ENCODE data around the gene JAG2.
A peak's percentile ranks its signal among the peaks of the same experiment; 100 is the strongest.

Gene JAG2

GRCh38 chr14:105168496-105168978, at the start of gene JAG2:
Gene JAG2 (minus strand): TSS chr14:105168776. CDS start chr14:105168420, 356 bp downstream.
- DNase-seq, result peak; percentile 28 to 65

GRCh38 chr14:105217774-105218173, 49.2 kb upstream of the JAG2 start:
- DNase-seq, result no peak

- no peak for DNase-seq
These were observed 48.1 kb upstream of the JAG2 start for GRCh38 chr14:105216490-105217247.

GRCh38 chr14:105215602-105216001, 47.0 kb upstream of the JAG2 start:
- no peak for DNase-seq

GRCh38 chr14:105214324-105214915, 45.8 kb upstream of the JAG2 start:
- no peak for DNase-seq

- DNase-seq, result no peak
These were observed 44.8 kb upstream of the JAG2 start for GRCh38 chr14:105213361-105213760.

GRCh38 chr14:105212541-105213300, 44.1 kb upstream of the JAG2 start:
- DNase-seq, result no peak

GRCh38 chr14:105211758-105212089, 43.1 kb upstream of the JAG2 start:
- no peak for DNase-seq

GRCh38 chr14:105211086-105211757, 42.6 kb upstream of the JAG2 start:
- DNase-seq, result no peak

- no peak for DNase-seq
These were observed 41.9 kb upstream of the JAG2 start for GRCh38 chr14:105210266-105211025.

GRCh38 chr14:105209646-105210045, 41.1 kb upstream of the JAG2 start:
- DNase-seq, result no peak

GRCh38 chr14:105209091-105209490, 40.5 kb upstream of the JAG2 start:
- DNase-seq, result no peak

- no peak for DNase-seq
These were observed 40.1 kb upstream of the JAG2 start for GRCh38 chr14:105208738-105209075.

- DNase-seq, result no peak
These were observed 39.6 kb upstream of the JAG2 start for GRCh38 chr14:105207996-105208737.

- no peak for DNase-seq
These were observed 38.9 kb upstream of the JAG2 start for GRCh38 chr14:105207460-105207901.

GRCh38 chr14:105206873-105207272, 38.3 kb upstream of the JAG2 start:
- no peak for DNase-seq

- no peak for DNase-seq
These were observed 37.2 kb upstream of the JAG2 start for GRCh38 chr14:105205673-105206208.

- DNase-seq, result no peak
These were observed 36.5 kb upstream of the JAG2 start for GRCh38 chr14:105204931-105205672.

- DNase-seq, result no peak
These were observed 35.8 kb upstream of the JAG2 start for GRCh38 chr14:105204206-105204930.

- no peak for DNase-seq
These were observed 35.1 kb upstream of the JAG2 start for GRCh38 chr14:105203701-105204100.
